HepG2 (cell line): Measurements from ENCODE around the gene LHB. TPM values are rescaled to one million over a fixed set of nuclear protein-coding genes. Genes with fewer than 3 reads are reported as not detected.

Experiments used
- ATF3 ChIP-seq: sonication (generic); formaldehyde crosslinking; IDR thresholded peaks from 2 replicates; pipeline ENCODE4 v1.4.0; 2020; ENCODE audit warnings: missing genetic modification reagents
- BORCS8-MEF2B ChIP-seq: sonication (generic); formaldehyde crosslinking; IDR thresholded peaks from 2 replicates; pipeline ENCODE4 v1.8.0; 2022; ENCODE audit warnings: mild to moderate bottlenecking, missing genetic modification reagents
- CBX5 ChIP-seq: sonication (generic); formaldehyde crosslinking; IDR thresholded peaks from 2 replicates; pipeline ENCODE4 v1.4.0; 2020; ENCODE audit warnings: missing genetic modification reagents, borderline replicate concordance
- EEA1 ChIP-seq: sonication (generic); formaldehyde crosslinking; IDR thresholded peaks from 2 replicates; pipeline ENCODE4 v1.5.1; 2020; ENCODE audit warnings: mild to moderate bottlenecking, missing genetic modification reagents, borderline replicate concordance
- FOSL2 ChIP-seq: sonication (generic); formaldehyde crosslinking; IDR thresholded peaks from 2 replicates; pipeline ENCODE4 v1.4.0; 2020; ENCODE audit warnings: missing genetic modification reagents
- MLLT10 ChIP-seq: sonication (generic); formaldehyde crosslinking; IDR thresholded peaks from 2 replicates; pipeline ENCODE4 v1.4.0; 2020; ENCODE audit warnings: missing genetic modification reagents
- NFAT5 ChIP-seq: sonication (generic); formaldehyde crosslinking; IDR thresholded peaks from 2 replicates; pipeline ENCODE4 v1.4.0; 2020; ENCODE audit warnings: missing genetic modification reagents
- NFIB ChIP-seq: sonication (generic); formaldehyde crosslinking; IDR thresholded peaks from 2 replicates; pipeline ENCODE4 v1.9.0; 2021; ENCODE audit warnings: missing genetic modification reagents, mild to moderate bottlenecking, borderline replicate concordance
- SP140L ChIP-seq: sonication (generic); formaldehyde crosslinking; IDR thresholded peaks from 2 replicates; pipeline ENCODE4 v1.4.0; 2020; ENCODE audit warnings: missing genetic modification reagents, borderline replicate concordance
- SRF ChIP-seq: IDR thresholded peaks from 2 replicates; pipeline ENCODE4 v1.6.1; 2011; ENCODE audit warnings: mild to moderate bottlenecking, low read depth, low read length, moderate library complexity
- ZBTB34 ChIP-seq: sonication (generic); formaldehyde crosslinking; IDR thresholded peaks from 2 replicates; pipeline ENCODE4 v1.8.0; 2022; ENCODE audit warnings: mild to moderate bottlenecking, missing genetic modification reagents
- ZFP41 ChIP-seq: sonication (generic); formaldehyde crosslinking; IDR thresholded peaks from 2 replicates; pipeline ENCODE4 v1.4.0; 2020; ENCODE audit warnings: mild to moderate bottlenecking, missing genetic modification reagents, borderline replicate concordance
- ZNF33A ChIP-seq: sonication (generic); formaldehyde crosslinking; IDR thresholded peaks from 2 replicates; pipeline ENCODE4 v1.5.1; 2020; ENCODE audit warnings: missing genetic modification reagents, mild to moderate bottlenecking, moderate library complexity, borderline replicate concordance
- ZNF629 ChIP-seq: sonication (generic); formaldehyde crosslinking; conservative IDR thresholded peaks from 2 replicates; pipeline ENCODE4 v1.5.0; 2020; ENCODE audit warnings: missing genetic modification reagents
- ZNF639 ChIP-seq: conservative IDR thresholded peaks from 2 replicates; pipeline ENCODE4 v1.6.1; 2018; ENCODE audit warnings: missing genetic modification reagents
- ZNF678 ChIP-seq: sonication (generic); formaldehyde crosslinking; IDR thresholded peaks from 2 replicates; pipeline ENCODE4 v1.4.0; 2020; ENCODE audit warnings: mild to moderate bottlenecking, missing genetic modification reagents
- ZNF749 ChIP-seq: sonication (generic); formaldehyde crosslinking; IDR thresholded peaks from 2 replicates; pipeline ENCODE4 v1.8.0; 2022; ENCODE audit warnings: mild to moderate bottlenecking, missing genetic modification reagents, moderate library complexity, borderline replicate concordance
- polyA plus RNA-seq, 8 experiments: library from polyadenylated mRNA; depleted of rRNA in 3 of 8; stranded (reverse) in 7 of 8; unstranded in 1 of 8; fragments of >200 nt; fragmentation: Illumina TruSeq in 4 of 8; extraction: Trizol in 4 of 8; gene quantifications; 2 replicates each; pipeline versions ENCODE4 v1.2.1 to v1.2.3, GENCODE V29; 2011 to 2016; ENCODE audit warnings: low read depth in 4 of 8, missing spikeins in 1 of 8, mixed read lengths in 1 of 8; ENCODE audit not compliant: insufficient read depth in 1 of 8
- total RNA-seq, 5 experiments: library from RNA; depleted of rRNA; stranded (reverse); fragments of >200 nt; fragmentation: Illumina TruSeq; extraction: Trizol; gene quantifications; 2 replicates each; pipeline ENCODE4 v1.2.3, GENCODE V29; 2016; ENCODE audit warnings: low read depth in 1 of 5
- TF ChIP-seq, protein P1 (sequence below): sonication (generic); formaldehyde crosslinking; IDR thresholded peaks from 2 replicates; pipeline ENCODE4 v1.8.1; 2023; ENCODE audit warnings: mild to moderate bottlenecking, missing genetic modification reagents

Gene LHB
- total and polyA plus RNA-seq, 2 of the 13 experiments (the other 11 are each of a cell fraction or from before 2014, with no cell fraction given) = not detected

- TF ChIP-seq MLLT10 (CRISPR knock-in tag) = no peak
- no peak; the same call in 1 of the 2 replicates for TF ChIP-seq EEA1
- no peak for TF ChIP-seq ATF3 (CRISPR knock-in tag)
- no peak for TF ChIP-seq ZBTB34 (CRISPR knock-in tag)
- no peak; the same call in 1 of the 2 replicates for TF ChIP-seq ZNF639
- TF ChIP-seq, protein P1, sequence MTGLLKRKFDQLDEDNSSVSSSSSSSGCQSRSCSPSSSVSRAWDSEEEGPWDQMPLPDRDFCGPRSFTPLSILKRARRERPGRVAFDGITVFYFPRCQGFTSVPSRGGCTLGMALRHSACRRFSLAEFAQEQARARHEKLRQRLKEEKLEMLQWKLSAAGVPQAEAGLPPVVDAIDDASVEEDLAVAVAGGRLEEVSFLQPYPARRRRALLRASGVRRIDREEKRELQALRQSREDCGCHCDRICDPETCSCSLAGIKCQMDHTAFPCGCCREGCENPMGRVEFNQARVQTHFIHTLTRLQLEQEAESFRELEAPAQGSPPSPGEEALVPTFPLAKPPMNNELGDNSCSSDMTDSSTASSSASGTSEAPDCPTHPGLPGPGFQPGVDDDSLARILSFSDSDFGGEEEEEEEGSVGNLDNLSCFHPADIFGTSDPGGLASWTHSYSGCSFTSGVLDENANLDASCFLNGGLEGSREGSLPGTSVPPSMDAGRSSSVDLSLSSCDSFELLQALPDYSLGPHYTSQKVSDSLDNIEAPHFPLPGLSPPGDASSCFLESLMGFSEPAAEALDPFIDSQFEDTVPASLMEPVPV = no peak
- peak; percentile 43; the same call in 1 of the 2 replicates for TF ChIP-seq CBX5 (CRISPR knock-in tag)
- TF ChIP-seq SRF = no peak
- TF ChIP-seq ZNF678 = no peak
- no peak for TF ChIP-seq ZNF749
- TF ChIP-seq BORCS8-MEF2B = no peak
- TF ChIP-seq NFAT5 (CRISPR knock-in tag) = no peak
- TF ChIP-seq FOSL2 (CRISPR knock-in tag) = no peak; the same call in 1 of the 2 replicates
- TF ChIP-seq ZFP41 (CRISPR knock-in tag) = no peak
- peak; percentile 86; the same call in 1 of the 2 replicates for TF ChIP-seq ZNF33A (CRISPR knock-in tag)
- no peak for TF ChIP-seq NFIB
- TF ChIP-seq SP140L (CRISPR knock-in tag) = no peak; the same call in 1 of the 2 replicates
- TF ChIP-seq ZNF629 (CRISPR knock-in tag) = no peak
Measured at GRCh38 chr19:48993175-48994034, 23.5 kb downstream of the LHB start, which contains the start of the genes GYS1 and RUVBL2 (continued).
